ENCODE data around the gene SLC27A4. TPM values are rescaled to one million over a fixed set of nuclear protein-coding genes. Genes with fewer than 3 reads are reported as not detected.

Gene SLC27A4
- total RNA-seq = 23.2 TPM

- peak; percentile 64 to 77 (median 70) for DNase-seq (ENCODE audit: low read depth in 2 of 3, low spot score in 2 of 3)
These were observed at the start of gene SLC27A4 for GRCh38 chr9:128339761-128340690. Gene SLC27A4 (plus strand): TSS chr9:128340527. CDS start chr9:128343133, 2,606 bp downstream.

DNA sequence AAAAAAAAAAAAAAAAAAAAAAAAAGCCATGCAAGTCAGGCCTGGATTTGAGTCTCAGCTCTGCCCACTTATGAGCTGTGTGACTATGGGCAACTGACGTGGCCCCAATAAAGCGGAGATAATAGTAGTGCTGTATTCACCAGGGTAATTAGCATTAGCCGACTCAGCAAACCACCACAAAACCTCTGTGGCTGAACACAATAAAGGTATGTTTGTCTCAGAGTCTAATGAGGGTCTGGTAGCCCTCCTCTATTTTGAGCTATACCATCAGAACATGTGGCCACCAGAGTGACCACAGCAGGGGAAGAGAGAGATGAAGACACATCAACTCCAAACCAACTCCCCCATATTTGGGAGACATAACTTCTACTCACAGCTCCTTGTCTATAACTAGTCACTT, 48.3 kb upstream of the SLC27A4 start:
- DNase-seq (ENCODE audit: low read depth in 2 of 3, low spot score in 2 of 3) = no peak

- DNase-seq (ENCODE audit: low read depth in 2 of 3, low spot score in 2 of 3) = no peak
These were observed 47.2 kb upstream of the SLC27A4 start for GRCh38 chr9:128293091-128293490.

GRCh38 chr9:128294142-128294541, 46.2 kb upstream of the SLC27A4 start:
- DNase-seq (ENCODE audit: low read depth in 2 of 3, low spot score in 2 of 3) = no peak

GRCh38 chr9:128296340-128297220, 43.7 kb upstream of the SLC27A4 start:
- no peak for DNase-seq (ENCODE audit: low read depth in 2 of 3, low spot score in 2 of 3)

DNA sequence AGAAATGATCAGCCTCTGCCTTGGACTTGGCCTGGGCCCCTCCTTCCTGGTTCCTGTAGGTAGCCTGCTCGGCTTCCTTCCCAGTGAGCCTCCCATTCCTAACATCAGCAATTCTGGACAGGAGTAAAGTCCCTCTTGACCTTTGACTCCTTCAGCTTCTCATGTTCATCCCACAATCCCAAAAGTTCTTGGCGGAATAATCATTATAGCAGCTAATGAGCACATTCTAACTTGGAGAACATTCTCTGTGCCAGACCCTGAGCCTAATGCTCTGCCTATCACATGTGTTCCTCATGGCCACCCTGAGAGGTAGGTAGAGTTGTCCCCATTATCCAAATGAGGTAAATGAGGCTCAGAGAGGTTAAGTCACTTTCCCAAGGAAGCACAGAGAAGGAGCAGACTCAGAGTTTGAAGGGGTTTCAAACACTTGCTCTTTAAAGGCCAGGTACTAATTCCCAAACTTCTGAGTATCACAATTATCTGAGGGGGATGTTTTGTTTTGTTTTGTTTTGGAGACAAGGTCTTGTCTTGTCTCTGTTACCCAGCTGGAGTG, 43.0 kb upstream of the SLC27A4 start:
- no peak for DNase-seq (ENCODE audit: low read depth in 2 of 3, low spot score in 2 of 3)

GRCh38 chr9:128298535-128299482, 41.5 kb upstream of the SLC27A4 start:
- DNase-seq (ENCODE audit: low read depth in 2 of 3, low spot score in 2 of 3) = no peak

DNA sequence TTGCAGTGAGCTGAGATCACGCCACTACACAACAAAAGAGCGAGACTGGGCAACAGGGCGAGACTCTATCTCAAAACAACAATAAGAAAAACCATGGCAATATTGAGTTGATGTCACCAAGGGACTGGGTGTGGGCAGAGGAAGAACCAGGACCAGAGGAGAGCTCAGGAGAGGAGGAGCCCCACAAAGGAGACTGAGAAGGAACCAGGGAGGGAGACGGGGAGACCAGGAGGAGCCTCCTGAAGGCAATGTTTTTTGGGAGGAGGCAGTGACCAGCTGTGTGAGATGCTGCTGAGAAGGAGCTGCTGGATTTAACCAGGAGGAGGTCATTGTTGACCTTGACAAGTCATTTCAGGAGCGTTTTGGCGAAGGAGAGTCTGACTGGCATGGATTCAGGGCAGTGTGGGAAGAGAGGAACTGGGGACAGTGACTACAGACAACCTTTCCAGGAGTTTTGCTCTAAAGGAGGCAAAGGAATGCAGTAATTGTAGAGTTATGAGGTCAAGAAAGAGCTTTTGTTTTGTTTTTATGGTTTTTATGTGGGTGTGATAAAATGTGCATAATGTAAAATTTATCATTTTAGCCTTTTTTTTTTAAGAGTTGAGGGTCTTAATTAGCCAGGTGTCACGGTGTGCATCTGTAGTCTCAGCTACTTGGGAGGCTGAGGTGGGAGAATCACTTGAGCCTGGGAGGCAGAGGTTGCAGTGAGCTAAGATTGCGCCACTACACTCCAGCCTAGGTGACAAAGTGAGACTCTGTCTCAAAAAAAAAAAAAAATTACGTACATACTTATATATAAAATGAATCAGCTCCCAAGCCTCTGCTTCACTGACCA, 36.0 kb upstream of the SLC27A4 start:
- DNase-seq (ENCODE audit: low read depth in 2 of 3, low spot score in 2 of 3) = no peak

GRCh38 chr9:128304971-128305288, 35.4 kb upstream of the SLC27A4 start:
- DNase-seq (ENCODE audit: low read depth in 2 of 3, low spot score in 2 of 3) = no peak

- DNase-seq (ENCODE audit: low read depth in 2 of 3, low spot score in 2 of 3) = no peak
These were observed 30.8 kb upstream of the SLC27A4 start for GRCh38 chr9:128309551-128309950.

DNA sequence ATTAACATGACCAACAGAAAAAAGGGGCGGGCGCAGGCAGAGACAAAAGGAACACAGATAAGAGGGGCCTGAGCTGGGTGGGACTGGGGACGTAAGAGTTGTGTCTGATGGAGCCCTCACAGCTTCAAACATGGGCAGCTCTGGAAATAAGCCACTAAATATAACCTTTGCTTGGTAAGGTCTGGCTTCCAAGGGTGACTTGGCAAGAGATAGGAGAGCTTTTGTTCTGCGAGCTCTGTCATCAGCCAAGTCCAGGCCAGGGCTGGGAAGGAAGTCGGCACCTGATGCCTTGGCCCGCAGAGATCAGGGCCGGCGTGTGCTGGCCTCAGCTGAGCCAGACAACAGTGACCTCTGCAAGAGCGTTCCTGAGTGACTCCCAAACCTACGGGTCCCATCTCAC, 29.9 kb upstream of the SLC27A4 start:
- no peak for DNase-seq (ENCODE audit: low read depth in 2 of 3, low spot score in 2 of 3)

DNA sequence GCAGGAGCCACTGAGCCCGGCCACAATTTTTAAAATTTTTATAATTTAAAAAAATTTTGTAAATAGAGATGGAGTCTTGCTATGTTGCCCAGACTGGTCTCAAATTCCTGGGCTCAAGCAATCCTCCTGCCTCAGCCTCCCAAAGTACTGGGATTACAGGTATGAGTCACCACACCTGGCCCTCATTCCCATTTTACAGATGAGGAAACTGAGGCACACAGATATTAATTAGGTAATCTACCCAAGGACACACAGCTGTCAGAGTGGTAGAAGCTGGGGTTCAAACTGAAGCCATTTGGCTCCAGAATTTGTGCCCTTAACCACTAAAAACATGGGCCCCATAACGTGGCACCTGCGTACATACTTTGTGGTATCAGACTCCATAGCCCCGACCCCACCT, 25.6 kb upstream of the SLC27A4 start:
- no peak for DNase-seq (ENCODE audit: low read depth in 2 of 3, low spot score in 2 of 3)

- DNase-seq (ENCODE audit: low read depth in 2 of 3, low spot score in 2 of 3) = no peak
These were observed 23.9 kb upstream of the SLC27A4 start for GRCh38 chr9:128316421-128316820.

GRCh38 chr9:128317629-128318028, 22.7 kb upstream of the SLC27A4 start:
- no peak for DNase-seq (ENCODE audit: low read depth in 2 of 3, low spot score in 2 of 3)

- no peak for DNase-seq (ENCODE audit: low read depth in 2 of 3, low spot score in 2 of 3)
These were observed 19.0 kb upstream of the SLC27A4 start for GRCh38 chr9:128321343-128321742.

DNA sequence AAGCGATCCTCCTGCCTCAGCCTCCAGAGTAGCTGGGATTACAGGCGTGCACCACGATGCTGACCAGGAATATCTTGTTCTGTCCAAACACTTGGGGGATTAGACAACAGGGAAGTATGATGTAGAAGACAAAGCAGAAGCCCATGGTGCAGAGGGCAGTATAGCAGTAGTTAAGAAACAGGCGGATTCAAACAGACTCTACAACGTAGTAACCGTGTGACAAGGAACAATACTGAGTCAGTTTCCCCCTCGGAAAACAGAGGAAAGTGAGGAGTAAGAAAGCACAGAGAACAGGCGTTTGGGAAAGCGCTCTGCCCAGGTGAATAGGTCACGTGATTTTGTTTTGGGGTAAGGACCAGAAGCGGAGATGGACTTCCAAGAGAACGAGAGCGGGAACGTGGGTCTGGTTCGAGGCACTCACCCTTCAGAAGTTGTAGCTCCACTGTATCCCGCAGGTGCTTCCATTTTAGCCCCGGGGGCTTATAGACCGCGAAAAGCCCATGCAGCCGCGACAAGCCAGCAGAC, 18.4 kb upstream of the SLC27A4 start:
- DNase-seq (ENCODE audit: low read depth in 2 of 3, low spot score in 2 of 3) = no peak

GRCh38 chr9:128322404-128323211, 17.7 kb upstream of the SLC27A4 start, which contains the start of the genes COQ4 and TRUB2:
Gene COQ4 (plus strand): TSS chr9:128322839. CDS start chr9:128322859, 20 bp downstream.
Gene TRUB2 (minus strand): TSS chr9:128322447. CDS start chr9:128322408, 39 bp downstream.
- DNase-seq (ENCODE audit: low read depth in 2 of 3, low spot score in 2 of 3) = peak; percentile 93 to 97 (median 95)

- DNase-seq (ENCODE audit: low read depth in 2 of 3, low spot score in 2 of 3) = peak in 1 of 3 donors; percentile 36
These were observed 17.1 kb upstream of the SLC27A4 start for GRCh38 chr9:128323212-128323730.

All from hematopoietic multipotent progenitor cell (in vitro differentiated cells).